ENCODE measurements around the gene PLPP3. TPM values are rescaled to one million over a fixed set of nuclear protein-coding genes. Genes with fewer than 3 reads are reported as not detected.

The PLPP3 gene
- total RNA-seq, 1 experiment from 2014 or later: 0.39 TPM

DNA sequence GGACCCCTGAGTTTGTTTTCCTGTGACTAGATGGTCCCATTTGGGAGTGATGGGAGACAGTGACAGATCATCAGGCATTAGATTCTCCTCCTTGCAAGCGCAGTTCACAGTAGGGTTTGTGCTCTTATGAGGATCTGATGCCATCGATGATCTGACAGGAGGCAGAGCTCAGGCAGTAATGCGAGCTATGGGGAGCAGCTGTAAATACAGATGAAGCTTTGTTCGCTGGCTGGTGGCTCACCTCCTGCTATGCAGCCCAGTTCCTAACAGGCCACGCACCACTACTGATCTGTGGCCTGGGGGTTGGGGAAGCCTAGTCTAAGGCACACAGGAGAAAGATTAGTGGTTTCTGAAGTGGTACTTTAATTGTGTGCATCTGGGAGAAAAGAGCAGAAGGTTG lies 7.1 kb upstream of the PLPP3 start:
- POLR2A ChIA-PET (ENCODE audit: low non-redundant PET): no interaction called here
- Histone ChIP-seq H3K36me3 (ENCODE audit: insufficient read depth, low read length, poor library complexity, severe bottlenecking) (no peaks in the 10 kb centered on the region), H3K27me3 (replicated peaks; ENCODE audit: insufficient read depth, low read depth, low read length, poor library complexity) (no peaks in the 10 kb centered on the region), H3K9me3 (ENCODE audit: low read depth, low read length, poor library complexity, severe bottlenecking) (no peaks in the 10 kb centered on the region), H3K4me3 (ENCODE audit: low read depth, low read length, poor library complexity, severe bottlenecking) (no peak overlapping the region), H3K27ac (ENCODE audit: low read depth, low read length, poor library complexity, severe bottlenecking) (no peak overlapping the region), H3K4me1 (ENCODE audit: insufficient read depth, low read length, poor library complexity, severe bottlenecking) (no peaks in the 10 kb centered on the region)
- CTCF ChIA-PET: no interaction called here
- no TSS peak for BruUV-seq (replicated peaks)
- no peak for DNase-seq (ENCODE audit: low spot score)
- TF ChIP-seq, protein P1, sequence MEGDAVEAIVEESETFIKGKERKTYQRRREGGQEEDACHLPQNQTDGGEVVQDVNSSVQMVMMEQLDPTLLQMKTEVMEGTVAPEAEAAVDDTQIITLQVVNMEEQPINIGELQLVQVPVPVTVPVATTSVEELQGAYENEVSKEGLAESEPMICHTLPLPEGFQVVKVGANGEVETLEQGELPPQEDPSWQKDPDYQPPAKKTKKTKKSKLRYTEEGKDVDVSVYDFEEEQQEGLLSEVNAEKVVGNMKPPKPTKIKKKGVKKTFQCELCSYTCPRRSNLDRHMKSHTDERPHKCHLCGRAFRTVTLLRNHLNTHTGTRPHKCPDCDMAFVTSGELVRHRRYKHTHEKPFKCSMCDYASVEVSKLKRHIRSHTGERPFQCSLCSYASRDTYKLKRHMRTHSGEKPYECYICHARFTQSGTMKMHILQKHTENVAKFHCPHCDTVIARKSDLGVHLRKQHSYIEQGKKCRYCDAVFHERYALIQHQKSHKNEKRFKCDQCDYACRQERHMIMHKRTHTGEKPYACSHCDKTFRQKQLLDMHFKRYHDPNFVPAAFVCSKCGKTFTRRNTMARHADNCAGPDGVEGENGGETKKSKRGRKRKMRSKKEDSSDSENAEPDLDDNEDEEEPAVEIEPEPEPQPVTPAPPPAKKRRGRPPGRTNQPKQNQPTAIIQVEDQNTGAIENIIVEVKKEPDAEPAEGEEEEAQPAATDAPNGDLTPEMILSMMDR (conservative IDR thresholded peaks at IDR 0.05; ENCODE audit: low read depth, low read length): no peak
- no peak for TF ChIP-seq EZH2 (IDR thresholded peaks at IDR 0.05; ENCODE audit: borderline replicate concordance, low read depth, low read length, poor library complexity, severe bottlenecking)
- intact Hi-C loops (cut with micrococcal nuclease; ENCODE audit: unreplicated experiment): loop anchor here (10.0 kb wide), 1 partner anchor 1632 kb away; no protein-coding TSS in a partner anchor

DNA sequence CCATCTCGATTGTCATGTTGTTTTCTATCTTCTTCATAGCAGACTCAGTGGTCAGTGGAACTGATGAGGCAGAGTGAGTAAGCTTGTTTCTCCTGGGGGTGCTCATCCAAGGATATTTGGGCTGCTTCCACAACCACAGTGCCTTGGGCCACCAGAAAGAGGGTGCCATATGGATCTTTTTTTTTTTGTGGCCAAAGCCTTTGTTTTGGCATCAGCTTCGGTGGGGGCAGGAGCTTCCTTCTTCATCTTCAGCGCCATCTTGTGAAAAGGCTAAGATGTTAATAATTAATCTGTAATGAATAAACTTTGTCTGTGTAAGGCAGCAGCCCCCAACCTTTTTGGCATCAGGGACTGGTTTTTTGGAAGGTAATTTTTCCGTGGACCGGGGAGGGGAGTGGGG lies 6.6 kb upstream of the PLPP3 start:
- Histone ChIP-seq H3K27ac (ENCODE audit: low read depth, low read length, poor library complexity, severe bottlenecking) (no peak overlapping the region), H3K27me3 (replicated peaks; ENCODE audit: insufficient read depth, low read depth, low read length, poor library complexity) (no peaks in the 10 kb centered on the region), H3K36me3 (ENCODE audit: insufficient read depth, low read length, poor library complexity, severe bottlenecking) (no peaks in the 10 kb centered on the region), H3K9me3 (ENCODE audit: low read depth, low read length, poor library complexity, severe bottlenecking) (no peaks in the 10 kb centered on the region), H3K4me3 (ENCODE audit: low read depth, low read length, poor library complexity, severe bottlenecking) (no peak overlapping the region), H3K4me1 (ENCODE audit: insufficient read depth, low read length, poor library complexity, severe bottlenecking) (no peaks in the 10 kb centered on the region)
- TF ChIP-seq, protein P1 (conservative IDR thresholded peaks at IDR 0.05; ENCODE audit: low read depth, low read length): no peak
- no peak for TF ChIP-seq EZH2 (IDR thresholded peaks at IDR 0.05; ENCODE audit: borderline replicate concordance, low read depth, low read length, poor library complexity, severe bottlenecking)
- CTCF ChIA-PET: interaction anchor here (0.7 kb wide), 1 partner anchor 623 kb away, joined by 4 read pairs; no protein-coding TSS in a partner anchor
- DNase-seq (ENCODE audit: low spot score): no peak
- intact Hi-C loops (cut with micrococcal nuclease; ENCODE audit: unreplicated experiment): loop anchor here (10.0 kb wide), 1 partner anchor 1631 kb away; no protein-coding TSS in a partner anchor
- POLR2A ChIA-PET (ENCODE audit: low non-redundant PET): no interaction called here
- BruUV-seq (replicated peaks): no TSS peak

DNA sequence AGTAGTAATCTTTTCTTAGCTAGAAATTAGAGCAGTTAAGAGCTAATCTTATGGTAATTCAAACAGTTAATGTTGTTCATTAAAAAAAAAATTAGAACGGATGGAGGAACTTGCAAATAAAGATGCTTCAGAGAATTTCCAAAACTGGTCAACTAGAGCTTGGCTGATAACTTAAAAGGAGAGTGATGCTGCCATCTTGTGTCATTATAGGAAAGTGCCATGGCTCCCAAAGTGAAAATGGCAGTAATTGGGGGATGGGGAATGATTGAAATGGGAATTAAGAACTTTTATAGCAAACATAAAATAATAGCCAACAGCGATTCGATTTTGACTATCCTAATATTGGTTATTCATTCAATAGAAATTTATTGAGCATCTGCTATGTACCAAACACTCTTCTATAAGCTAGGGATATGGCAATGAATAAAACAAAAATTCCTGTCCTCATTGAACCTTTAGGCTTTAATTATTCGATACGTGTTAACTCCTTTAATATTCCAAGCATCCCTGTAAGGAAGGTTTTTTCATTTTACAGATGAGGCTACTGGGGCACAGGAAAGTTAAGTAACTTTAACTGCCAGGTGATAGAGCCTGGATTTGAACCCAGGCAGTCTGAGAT lies 5.7 kb upstream of the PLPP3 start:
- Histone ChIP-seq H3K9me3 (ENCODE audit: low read depth, low read length, poor library complexity, severe bottlenecking) (no peaks in the 10 kb centered on the region), H3K4me1 (ENCODE audit: insufficient read depth, low read length, poor library complexity, severe bottlenecking) (peaks cover under 1% of the 10 kb centered on the region), H3K4me3 (ENCODE audit: low read depth, low read length, poor library complexity, severe bottlenecking) (no peak overlapping the region), H3K36me3 (ENCODE audit: insufficient read depth, low read length, poor library complexity, severe bottlenecking) (no peaks in the 10 kb centered on the region), H3K27ac (ENCODE audit: low read depth, low read length, poor library complexity, severe bottlenecking) (no peak overlapping the region), H3K27me3 (replicated peaks; ENCODE audit: insufficient read depth, low read depth, low read length, poor library complexity) (no peaks in the 10 kb centered on the region)
- peak; percentile 65 for DNase-seq (ENCODE audit: low spot score)
- POLR2A ChIA-PET (ENCODE audit: low non-redundant PET): no interaction called here
- BruUV-seq (replicated peaks): no TSS peak
- intact Hi-C loops (cut with micrococcal nuclease; ENCODE audit: unreplicated experiment): loop anchor here (5.0 to 10.0 kb wide), 3 partner anchors 1108 to 1630 kb away; no protein-coding TSS in a partner anchor
- TF ChIP-seq, protein P1 (conservative IDR thresholded peaks at IDR 0.05; ENCODE audit: low read depth, low read length): peak; percentile 80
- TF ChIP-seq EZH2 (IDR thresholded peaks at IDR 0.05; ENCODE audit: borderline replicate concordance, low read depth, low read length, poor library complexity, severe bottlenecking): no peak
- CTCF ChIA-PET: interaction anchor here (0.6 to 1.3 kb wide), 3 partner anchors 717 to 1210 kb away, joined by 4 to 5 read pairs (median 4); no protein-coding TSS in a partner anchor

All from A673 (cell line).